Measurements from ENCODE around the gene METTL17.

DNA sequence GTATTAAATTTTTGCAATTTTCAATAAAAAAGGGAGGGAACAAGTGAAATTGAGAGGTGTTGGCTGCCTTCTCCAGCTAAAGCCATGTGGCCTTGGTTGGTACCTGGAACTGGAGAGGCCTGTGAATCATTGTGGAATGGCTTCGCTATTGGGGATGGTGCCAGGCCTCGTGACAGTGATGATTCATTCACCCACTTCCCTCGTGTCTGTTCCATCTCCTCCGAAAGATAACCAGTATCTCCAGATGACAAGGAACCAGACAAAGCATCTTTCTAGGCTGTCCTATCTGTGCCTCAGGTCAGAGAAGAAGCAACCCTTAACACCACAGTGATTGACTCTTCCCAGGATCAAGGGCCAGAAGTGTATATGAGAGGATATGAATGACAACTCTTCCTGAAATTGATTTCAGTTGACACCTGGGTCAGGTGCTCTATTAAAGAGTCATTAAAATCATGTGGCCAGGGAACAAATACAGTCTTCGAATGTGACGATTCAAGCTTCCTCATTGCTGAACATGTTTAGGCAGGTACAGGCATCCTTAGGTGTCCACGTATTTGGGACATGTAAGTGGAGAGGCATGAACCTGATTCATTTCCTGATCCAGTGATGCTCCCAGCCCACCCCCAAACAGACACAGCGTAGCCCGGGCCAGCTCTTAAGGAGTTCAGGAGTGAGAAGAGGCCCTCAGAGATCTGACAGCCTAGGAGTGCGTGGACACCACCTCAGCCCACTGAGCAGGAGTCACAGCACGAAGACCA is 52.1 kb downstream of the METTL17 start, which contains the start of gene RNASE7:
- TF ChIP-seq, protein P1, sequence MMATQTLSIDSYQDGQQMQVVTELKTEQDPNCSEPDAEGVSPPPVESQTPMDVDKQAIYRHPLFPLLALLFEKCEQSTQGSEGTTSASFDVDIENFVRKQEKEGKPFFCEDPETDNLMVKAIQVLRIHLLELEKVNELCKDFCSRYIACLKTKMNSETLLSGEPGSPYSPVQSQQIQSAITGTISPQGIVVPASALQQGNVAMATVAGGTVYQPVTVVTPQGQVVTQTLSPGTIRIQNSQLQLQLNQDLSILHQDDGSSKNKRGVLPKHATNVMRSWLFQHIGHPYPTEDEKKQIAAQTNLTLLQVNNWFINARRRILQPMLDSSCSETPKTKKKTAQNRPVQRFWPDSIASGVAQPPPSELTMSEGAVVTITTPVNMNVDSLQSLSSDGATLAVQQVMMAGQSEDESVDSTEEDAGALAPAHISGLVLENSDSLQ (IDR thresholded peaks at IDR 0.05) = no peak
- no peak for TF ChIP-seq ARNT (IDR thresholded peaks at IDR 0.05)
- no peak for TF ChIP-seq BHLHE40 (IDR thresholded peaks at IDR 0.05; ENCODE audit: borderline replicate concordance)
- no peak for TF ChIP-seq FOXK2 (IDR thresholded peaks at IDR 0.05)
- no peak for TF ChIP-seq FOXM1 (IDR thresholded peaks at IDR 0.05; ENCODE audit: borderline replicate concordance)
- TF ChIP-seq FOXA1 (IDR thresholded peaks at IDR 0.05) = no peak
